Left ventricle myocardium inferior (tissue), 1 donor: ENCODE data around the gene TDRD12. TPM values are rescaled to one million over a fixed set of nuclear protein-coding genes. Genes with fewer than 3 reads are reported as not detected.
A peak's percentile ranks its signal among the peaks of the same experiment; 100 is the strongest.

Experiments
- DNase-seq: peaks from one replicate; pipeline ENCODE4 v3.0.0-alpha.2; 2020
- H3K27ac ChIP-seq: fragments of 200-600 bp; replicated peaks from 2 replicates; pipeline ENCODE4 v1.8.0; 2021
- H3K27me3 ChIP-seq: fragments of 200-600 bp; 2 replicates; pipeline ENCODE4 v1.8.0; 2021; ENCODE audit warnings: low read depth
- H3K36me3 ChIP-seq: fragments of 200-600 bp; 2 replicates; pipeline ENCODE4 v1.8.0; 2021
- H3K4me1 ChIP-seq: fragments of 200-600 bp; 2 replicates; pipeline ENCODE4 v1.8.0; 2021
- H3K4me3 ChIP-seq: fragments of 200-600 bp; 2 replicates; pipeline ENCODE4 v1.8.0; 2021; ENCODE audit warnings: mild to moderate bottlenecking, moderate library complexity
- H3K9me3 ChIP-seq: fragments of 200-600 bp; replicated peaks from 2 replicates; pipeline ENCODE4 v1.8.0; 2021
- CTCF ChIP-seq: fragments of 200-600 bp; IDR thresholded peaks from 2 replicates; pipeline ENCODE4 v1.8.0; 2021; ENCODE audit warnings: antibody characterized with exemption, mild to moderate bottlenecking, borderline replicate concordance
- intact Hi-C: fragments of 100-400 bp; cut with micrococcal nuclease; formaldehyde crosslinking; loops from one replicate; pipeline ENCODE4 v1.11.0; 2022
- total RNA-seq: library from RNA; stranded (reverse); fragmentation: NEBNext Ultra II Directional; extraction: Animal tissue kit (Norgen Biotek cat#: 25700); gene quantifications from one replicate; pipeline ENCODE4 v1.2.1, GENCODE V29; 2021
- donor health status: DM: no; HTN: yes; CAD: no; lungs with severe emphysema.

Gene TDRD12
- total RNA-seq, 1 donor from 2014 or later, result not detected

GRCh38 chr19:32680986-32681385 is 38.6 kb upstream of the TDRD12 start:
- H3K9me3 ChIP-seq, result no peaks in the 10 kb centered on the region
- no peaks in the 10 kb centered on the region for H3K36me3 ChIP-seq
- no peak for DNase-seq
- peaks cover 28% of the 10 kb centered on the region for H3K27me3 ChIP-seq
- no peak for TF ChIP-seq CTCF
- H3K27ac ChIP-seq, result no peak overlapping the region
- peaks cover 17% of the 10 kb centered on the region for H3K4me1 ChIP-seq
- intact Hi-C loops, result no loop called here
- no peak overlapping the region for H3K4me3 ChIP-seq

GRCh38 chr19:32682317-32682716 is 37.2 kb upstream of the TDRD12 start:
- H3K4me1 ChIP-seq, result peaks cover 3% of the 10 kb centered on the region
- H3K4me3 ChIP-seq, result no peak overlapping the region
- DNase-seq, result no peak
- no peaks in the 10 kb centered on the region for H3K36me3 ChIP-seq
- no peaks in the 10 kb centered on the region for H3K9me3 ChIP-seq
- peaks cover 15% of the 10 kb centered on the region for H3K27me3 ChIP-seq
- intact Hi-C loops, result no loop called here
- H3K27ac ChIP-seq, result no peak overlapping the region
- no peak for TF ChIP-seq CTCF

GRCh38 chr19:32686847-32687475 is 32.6 kb upstream of the TDRD12 start:
- TF ChIP-seq CTCF, result no peak
- intact Hi-C loops, result no loop called here
- H3K4me3 ChIP-seq, result no peak overlapping the region
- H3K4me1 ChIP-seq, result peaks cover 21% of the 10 kb centered on the region
- no peak overlapping the region for H3K27ac ChIP-seq
- H3K9me3 ChIP-seq, result no peaks in the 10 kb centered on the region
- no peak for DNase-seq
- H3K36me3 ChIP-seq, result no peaks in the 10 kb centered on the region
- H3K27me3 ChIP-seq, result no peaks in the 10 kb centered on the region

GRCh38 chr19:32687681-32688080 is 31.9 kb upstream of the TDRD12 start:
- H3K36me3 ChIP-seq, result no peaks in the 10 kb centered on the region
- TF ChIP-seq CTCF, result no peak
- intact Hi-C loops, result no loop called here

GRCh38 chr19:32688311-32688710 is 31.3 kb upstream of the TDRD12 start:
- DNase-seq, result peak; percentile 29
- intact Hi-C loops, result no loop called here
- H3K27ac ChIP-seq, result no peak overlapping the region

More at GRCh38 chr19:32687681-32688080, 31.9 kb upstream of the TDRD12 start:
- Histone ChIP-seq H3K27ac (no peak overlapping the region), H3K4me1 (peaks cover 28% of the 10 kb centered on the region), H3K27me3 (no peaks in the 10 kb centered on the region), H3K9me3 (no peaks in the 10 kb centered on the region), H3K4me3 (no peak overlapping the region)
- DNase-seq, result no peak

More at GRCh38 chr19:32688311-32688710, 31.3 kb upstream of the TDRD12 start:
- Histone ChIP-seq H3K36me3 (no peaks in the 10 kb centered on the region), H3K9me3 (no peaks in the 10 kb centered on the region), H3K4me1 (peaks cover 35% of the 10 kb centered on the region), H3K4me3 (no peak overlapping the region), H3K27me3 (no peaks in the 10 kb centered on the region)
- TF ChIP-seq CTCF, result no peak
